Esophagus muscularis mucosa (tissue), 4 donors: ENCODE results near the gene TFF1. TPM values are rescaled to one million over a fixed set of nuclear protein-coding genes. Genes with fewer than 3 reads are reported as not detected.

Experiments used
- DNase-seq: peaks from one replicate; pipeline ENCODE4 v3.0.0-alpha.2; 2017; ENCODE audit errors: extremely low spot score
- H3K27ac ChIP-seq, 4 donors: fragments of 200-600 bp; sonication (generic); replicated peaks in 1 of 4; 1 replicate in 3 of 4; 2 replicates in 1 of 4; pipeline ENCODE4 v1.5.1; 2016 to 2019; ENCODE audit warnings: mild to moderate bottlenecking in 1 of 4
- H3K27me3 ChIP-seq, 4 donors: fragments of 200-600 bp; sonication (generic); one replicate each; pipeline versions ENCODE4 v1.5.1 to v1.6.0; 2016 to 2019
- H3K36me3 ChIP-seq, 4 donors: fragments of 200-600 bp; sonication (generic); one replicate each; pipeline ENCODE4 v1.5.1; 2016 to 2019
- H3K4me1 ChIP-seq, 4 donors: fragments of 200-600 bp; sonication (generic); one replicate each; pipeline ENCODE4 v1.5.1; 2016 to 2019
- H3K4me3 ChIP-seq, 4 donors: fragments of 200-600 bp; sonication (generic); 1 replicate in 2 of 4; 2 replicates in 2 of 4; pipeline ENCODE4 v1.5.1; 2016 to 2019; ENCODE audit warnings: mild to moderate bottlenecking in 4 of 4, moderate library complexity in 1 of 4
- H3K9me3 ChIP-seq, 4 donors: fragments of 200-600 bp; sonication (generic); 1 replicate in 3 of 4; 2 replicates in 1 of 4; pipeline ENCODE4 v1.5.1; 2016 to 2019
- EP300 ChIP-seq: sonication (generic); formaldehyde crosslinking; IDR thresholded peaks from one replicate; pipeline ENCODE4 v1.6.1; 2017; ENCODE audit warnings: antibody characterized with exemption
- POLR2A ChIP-seq: fragments of 450-650 bp; IDR thresholded peaks from one replicate; pipeline ENCODE4 v1.6.1; 2017; ENCODE audit warnings: antibody characterized with exemption, moderate library complexity, mild to moderate bottlenecking, low read depth
- POLR2AphosphoS5 ChIP-seq, 2 donors: sonication (generic); formaldehyde crosslinking; IDR thresholded peaks; one replicate each; pipeline ENCODE4 v1.6.1; 2017; ENCODE audit warnings: antibody characterized with exemption in 2 of 2
- WGBS: methylation state at CpG from one replicate; pipeline ENCODE4 v1.1.5; 2018; 5-methylcytosine and 5-hydroxymethylcytosine counted together
- intact Hi-C: fragments of 100-400 bp; cut with DNase I; formaldehyde crosslinking; loops from one replicate; pipeline ENCODE4 v1.15.1; 2023
- total RNA-seq, 4 donors: library from RNA; depleted of rRNA; stranded (reverse); fragments of >200 nt; gene quantifications; one replicate each; pipeline versions ENCODE4 v1.1.0 to v1.2.1, GENCODE V29; 2016
- TF ChIP-seq, protein P1 (sequence below), 3 experiments: fragments of 200-600 bp in 2 of 3; fragments of 450-650 bp in 1 of 3; sonication (generic) in 2 of 3; IDR thresholded peaks; one replicate each; pipeline ENCODE4 v1.5.1; 2017 to 2019; ENCODE audit warnings: antibody characterized with exemption in 3 of 3, mild to moderate bottlenecking in 2 of 3, moderate library complexity in 1 of 3

The TFF1 gene
- total RNA-seq, 4 donors from 2014 or later, result not detected

DNA sequence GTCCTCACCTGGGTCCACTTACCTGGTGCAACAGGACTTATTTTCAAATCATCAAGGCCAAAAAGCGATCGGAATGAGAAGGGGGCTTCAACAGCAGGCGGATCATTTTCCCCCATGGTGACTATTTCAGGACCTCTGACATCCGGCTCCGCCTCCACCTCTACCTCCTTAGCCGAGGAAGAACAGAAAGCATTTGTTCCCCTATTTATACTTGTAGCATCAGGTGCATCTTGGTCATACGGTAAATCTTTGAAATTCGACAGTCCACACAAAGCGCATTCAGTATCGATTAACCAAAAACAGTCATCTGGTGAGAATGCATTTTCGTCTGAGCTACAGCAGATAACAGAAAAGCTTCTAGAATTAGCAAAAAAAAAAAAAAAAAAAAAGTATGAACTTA, 29.0 kb upstream of the TFF1 start:
- TF ChIP-seq POLR2A (no peak), POLR2AphosphoS5 (IDR thresholded peaks at IDR 0.05) (no peak), EP300 (no peak)
- TF ChIP-seq, protein P1, sequence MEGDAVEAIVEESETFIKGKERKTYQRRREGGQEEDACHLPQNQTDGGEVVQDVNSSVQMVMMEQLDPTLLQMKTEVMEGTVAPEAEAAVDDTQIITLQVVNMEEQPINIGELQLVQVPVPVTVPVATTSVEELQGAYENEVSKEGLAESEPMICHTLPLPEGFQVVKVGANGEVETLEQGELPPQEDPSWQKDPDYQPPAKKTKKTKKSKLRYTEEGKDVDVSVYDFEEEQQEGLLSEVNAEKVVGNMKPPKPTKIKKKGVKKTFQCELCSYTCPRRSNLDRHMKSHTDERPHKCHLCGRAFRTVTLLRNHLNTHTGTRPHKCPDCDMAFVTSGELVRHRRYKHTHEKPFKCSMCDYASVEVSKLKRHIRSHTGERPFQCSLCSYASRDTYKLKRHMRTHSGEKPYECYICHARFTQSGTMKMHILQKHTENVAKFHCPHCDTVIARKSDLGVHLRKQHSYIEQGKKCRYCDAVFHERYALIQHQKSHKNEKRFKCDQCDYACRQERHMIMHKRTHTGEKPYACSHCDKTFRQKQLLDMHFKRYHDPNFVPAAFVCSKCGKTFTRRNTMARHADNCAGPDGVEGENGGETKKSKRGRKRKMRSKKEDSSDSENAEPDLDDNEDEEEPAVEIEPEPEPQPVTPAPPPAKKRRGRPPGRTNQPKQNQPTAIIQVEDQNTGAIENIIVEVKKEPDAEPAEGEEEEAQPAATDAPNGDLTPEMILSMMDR (IDR thresholded peaks at IDR 0.05), result no peak
- intact Hi-C loops, result no loop called here
- Histone ChIP-seq H3K27me3 (peaks cover 0 to 42% (median 0%) of the 10 kb centered on the region in 4 donors), H3K4me1 (no peaks in the 10 kb centered on the region), H3K4me3 (no peak overlapping the region), H3K9me3 (no peaks in the 10 kb centered on the region), H3K36me3 (no peaks in the 10 kb centered on the region), H3K27ac (no peak overlapping the region)
- 95% methylated on average over 11 of the region's 11 CpGs for whole genome bisulfite sequencing
- no peak for DNase-seq

DNA sequence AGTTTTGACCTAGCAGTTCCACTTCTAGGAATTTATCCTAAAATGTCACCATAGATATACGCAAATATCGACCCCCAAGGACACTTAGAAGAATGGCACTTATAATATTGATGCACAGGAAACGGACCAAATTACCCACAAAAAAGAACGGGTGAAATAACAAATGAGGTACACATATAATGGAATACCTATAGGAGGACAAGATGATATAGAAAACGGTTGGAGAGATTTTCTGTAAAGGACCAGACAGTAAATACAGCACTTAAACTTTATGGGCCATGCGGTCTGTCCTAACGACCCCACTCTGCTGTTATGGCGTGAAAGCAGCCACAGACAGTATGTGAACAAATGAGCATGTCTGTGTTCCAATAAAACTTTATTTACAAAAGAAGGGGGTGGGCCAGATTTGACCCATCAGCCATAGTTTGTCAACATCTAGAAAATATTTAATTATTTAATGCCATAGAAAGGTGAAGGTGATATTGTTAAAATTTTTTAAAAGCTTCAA, 27.2 kb upstream of the TFF1 start:
- no peaks in the 10 kb centered on the region for H3K36me3 ChIP-seq
- 57% methylated on average over 8 of the region's 8 CpGs for WGBS
- no peak overlapping the region for H3K27ac ChIP-seq
- TF ChIP-seq EP300 (no peak), POLR2AphosphoS5 (IDR thresholded peaks at IDR 0.05) (no peak), POLR2A (no peak)
- TF ChIP-seq, protein P1 (IDR thresholded peaks at IDR 0.05), result no peak
- peaks cover 0 to 55% (median 0%) of the 10 kb centered on the region in 4 donors for H3K27me3 ChIP-seq
- H3K9me3 ChIP-seq, result no peaks in the 10 kb centered on the region
- no peaks in the 10 kb centered on the region for H3K4me1 ChIP-seq
- H3K4me3 ChIP-seq, result no peak overlapping the region
- no peak for DNase-seq
- intact Hi-C loops, result no loop called here

DNA sequence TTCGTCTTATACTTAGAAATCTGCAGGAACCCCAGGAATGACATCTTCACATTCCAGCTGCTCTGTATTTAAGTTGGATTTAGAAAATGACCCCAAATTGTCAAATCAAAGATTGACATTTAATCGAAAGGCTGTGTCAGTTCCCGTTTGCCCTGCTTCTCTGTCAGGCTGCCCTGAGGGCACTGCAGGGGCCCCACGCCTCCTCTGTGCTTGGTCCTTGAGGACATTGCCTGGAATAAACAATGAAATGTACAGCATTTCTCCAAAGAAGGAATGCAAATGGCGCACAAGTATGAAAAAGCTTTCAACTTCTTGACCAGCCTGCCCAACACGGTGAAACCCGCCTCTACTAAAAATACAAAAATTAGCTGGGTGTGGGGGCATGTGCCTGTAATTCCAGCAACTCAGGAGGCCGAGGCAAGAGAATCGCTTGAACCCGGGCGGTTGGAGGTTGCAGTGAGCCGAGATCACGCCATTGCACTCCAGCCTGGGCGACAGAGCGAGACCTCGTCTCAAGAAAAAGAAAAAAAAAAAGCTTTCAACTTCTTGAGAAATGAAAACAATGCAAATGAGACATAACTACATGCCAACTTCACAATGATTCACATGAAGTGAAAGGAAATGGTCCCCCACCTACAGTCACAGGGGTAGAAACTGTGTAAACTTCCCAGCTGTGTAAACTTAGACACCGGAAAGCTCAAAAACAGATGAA, 26.6 kb upstream of the TFF1 start:
- Histone ChIP-seq H3K27ac (no peak overlapping the region), H3K9me3 (no peaks in the 10 kb centered on the region), H3K4me1 (no peaks in the 10 kb centered on the region), H3K27me3 (peaks cover 0 to 61% (median 0%) of the 10 kb centered on the region in 4 donors), H3K36me3 (no peaks in the 10 kb centered on the region), H3K4me3 (no peak overlapping the region)
- no peak for DNase-seq
- intact Hi-C loops, result no loop called here
- 72% methylated on average over 16 of the region's 17 CpGs for WGBS
- TF ChIP-seq POLR2AphosphoS5 (IDR thresholded peaks at IDR 0.05) (no peak), POLR2A (no peak), EP300 (no peak)
- TF ChIP-seq, protein P1 (IDR thresholded peaks at IDR 0.05), result no peak

DNA sequence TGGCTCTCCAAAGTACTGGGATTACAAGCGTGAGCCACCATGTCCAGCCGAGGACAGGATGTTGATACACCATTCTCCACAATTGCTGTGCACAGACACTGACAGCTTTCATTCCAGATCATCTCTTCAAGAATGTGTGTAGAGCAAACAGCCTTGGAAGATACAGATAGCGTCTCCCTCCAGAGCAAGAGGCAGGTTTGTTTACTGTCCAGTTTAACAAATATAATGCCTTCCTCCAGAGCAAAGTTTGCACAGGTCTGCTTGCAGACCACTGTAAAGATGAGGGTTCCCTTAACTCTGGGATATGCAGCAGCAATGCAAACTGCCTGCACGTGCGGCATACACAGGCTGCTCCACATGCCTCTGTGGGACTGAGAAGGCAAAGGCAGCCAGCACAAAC, 25.0 kb upstream of the TFF1 start:
- DNase-seq, result no peak
- H3K27ac ChIP-seq, result no peak overlapping the region
- H3K36me3 ChIP-seq, result no peaks in the 10 kb centered on the region
- peaks cover 0 to 75% (median 0%) of the 10 kb centered on the region in 4 donors for H3K27me3 ChIP-seq
- intact Hi-C loops, result no loop called here
- H3K9me3 ChIP-seq, result no peaks in the 10 kb centered on the region
- WGBS, result 88% methylated on average over 3 of the region's 5 CpGs
- no peak overlapping the region for H3K4me3 ChIP-seq
- H3K4me1 ChIP-seq, result no peaks in the 10 kb centered on the region
- TF ChIP-seq EP300 (no peak), POLR2AphosphoS5 (IDR thresholded peaks at IDR 0.05) (no peak), POLR2A (no peak)
- TF ChIP-seq, protein P1 (IDR thresholded peaks at IDR 0.05), result no peak
